Measurements from ENCODE around the gene ARID1A. TPM values are rescaled to one million over a fixed set of nuclear protein-coding genes. Genes with fewer than 3 reads are reported as not detected.

The ARID1A gene
- total RNA-seq, 2 experiments from 2014 or later = 82.4 to 84.9 TPM

DNA sequence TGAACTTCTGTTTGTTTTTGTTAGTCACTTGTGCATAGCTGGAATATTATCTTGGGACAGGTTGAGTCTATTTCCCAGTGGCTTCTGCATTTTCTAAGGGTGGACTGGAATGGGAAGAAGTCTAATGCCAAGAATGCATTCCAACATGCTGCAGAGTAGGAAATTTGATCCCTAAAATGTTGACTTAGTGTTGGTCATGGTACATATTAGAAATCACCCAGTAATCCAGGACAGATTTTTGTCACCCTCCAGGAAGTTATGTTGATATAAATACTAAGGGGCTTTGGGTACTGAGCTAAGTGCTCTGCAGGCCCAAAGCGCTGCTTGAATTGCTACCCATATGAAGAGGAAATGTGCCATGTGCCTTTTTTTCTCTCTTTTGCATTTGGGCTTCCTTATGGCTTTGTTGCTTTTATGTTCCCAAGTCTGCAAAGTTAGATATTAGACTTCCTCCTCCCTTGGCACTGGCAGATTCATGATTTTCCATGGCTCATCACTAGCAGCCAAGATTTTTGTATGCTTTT lies 10.0 kb downstream of the ARID1A start:
- DNase-seq = no peak
- CTCF ChIA-PET = interaction anchor here (1.4 to 11.2 kb wide), 3 partner anchors 22 to 103 kb away, joined by 3 to 126 read pairs (median 36); partner anchors contain the start of gene PIGV
- no peaks in the 10 kb centered on the region for H3K9me3 Mint-ChIP-seq
- POLR2A ChIA-PET = interaction anchor here (0.8 to 6.2 kb wide), 6 partner anchors 8 to 83 kb away, joined by 3 to 46 read pairs (median 10); no protein-coding TSS in a partner anchor
- no peak for ATAC-seq
- H3K4me1 Mint-ChIP-seq (ENCODE audit: low read depth) = peaks cover 38% of the 10 kb centered on the region
- peaks cover 53% of the 10 kb centered on the region for H3K36me3 Mint-ChIP-seq (ENCODE audit: low read depth)
- H3K4me3 Mint-ChIP-seq = peak overlapping the region; percentile 62
- H3K27me3 Mint-ChIP-seq = no peaks in the 10 kb centered on the region
- peak overlapping the region; percentile 85 for H3K27ac Mint-ChIP-seq
- intact Hi-C loops (cut with micrococcal nuclease) = no loop called here
- TF ChIP-seq, protein P1, sequence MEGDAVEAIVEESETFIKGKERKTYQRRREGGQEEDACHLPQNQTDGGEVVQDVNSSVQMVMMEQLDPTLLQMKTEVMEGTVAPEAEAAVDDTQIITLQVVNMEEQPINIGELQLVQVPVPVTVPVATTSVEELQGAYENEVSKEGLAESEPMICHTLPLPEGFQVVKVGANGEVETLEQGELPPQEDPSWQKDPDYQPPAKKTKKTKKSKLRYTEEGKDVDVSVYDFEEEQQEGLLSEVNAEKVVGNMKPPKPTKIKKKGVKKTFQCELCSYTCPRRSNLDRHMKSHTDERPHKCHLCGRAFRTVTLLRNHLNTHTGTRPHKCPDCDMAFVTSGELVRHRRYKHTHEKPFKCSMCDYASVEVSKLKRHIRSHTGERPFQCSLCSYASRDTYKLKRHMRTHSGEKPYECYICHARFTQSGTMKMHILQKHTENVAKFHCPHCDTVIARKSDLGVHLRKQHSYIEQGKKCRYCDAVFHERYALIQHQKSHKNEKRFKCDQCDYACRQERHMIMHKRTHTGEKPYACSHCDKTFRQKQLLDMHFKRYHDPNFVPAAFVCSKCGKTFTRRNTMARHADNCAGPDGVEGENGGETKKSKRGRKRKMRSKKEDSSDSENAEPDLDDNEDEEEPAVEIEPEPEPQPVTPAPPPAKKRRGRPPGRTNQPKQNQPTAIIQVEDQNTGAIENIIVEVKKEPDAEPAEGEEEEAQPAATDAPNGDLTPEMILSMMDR (IDR thresholded peaks at IDR 0.05) = no peak

DNA sequence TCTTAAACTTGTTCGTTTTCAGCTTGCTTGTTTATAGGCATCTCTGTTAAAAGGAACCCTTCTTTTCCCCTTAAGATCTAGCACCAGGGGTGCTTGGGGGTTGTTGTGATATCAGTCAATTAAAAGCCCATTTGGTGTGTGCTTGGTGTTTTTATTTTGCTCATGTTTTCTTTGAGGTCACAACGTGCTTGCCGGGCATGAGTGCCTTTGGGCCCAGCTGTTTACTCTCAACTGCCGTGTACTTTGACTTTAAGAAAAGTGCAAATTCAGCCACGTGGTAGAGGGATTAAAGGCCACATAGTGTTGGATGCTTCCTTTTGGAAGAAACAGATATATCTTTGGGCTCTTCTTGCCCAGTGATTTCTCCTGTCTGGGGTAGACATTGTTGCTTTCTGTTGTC lies 10.5 kb downstream of the ARID1A start:
- no peaks in the 10 kb centered on the region for H3K27me3 Mint-ChIP-seq
- TF ChIP-seq, protein P1 (IDR thresholded peaks at IDR 0.05) = no peak
- CTCF ChIA-PET = interaction anchor here (1.4 to 11.2 kb wide), 2 partner anchors 22 to 82 kb away, joined by 3 to 126 read pairs; partner anchors contain the start of gene PIGV
- H3K9me3 Mint-ChIP-seq = no peaks in the 10 kb centered on the region
- peak overlapping the region; percentile 85 for H3K27ac Mint-ChIP-seq
- ATAC-seq (no peak), DNase-seq (no peak)
- H3K36me3 Mint-ChIP-seq (ENCODE audit: low read depth) = peaks cover 54% of the 10 kb centered on the region
- H3K4me3 Mint-ChIP-seq = peak overlapping the region; percentile 62
- peaks cover 41% of the 10 kb centered on the region for H3K4me1 Mint-ChIP-seq (ENCODE audit: low read depth)
- POLR2A ChIA-PET = interaction anchor here (0.6 to 6.2 kb wide), 11 partner anchors 9 to 164 kb away, joined by 3 to 46 read pairs (median 8); no protein-coding TSS in a partner anchor
- intact Hi-C loops (cut with micrococcal nuclease) = no loop called here

DNA sequence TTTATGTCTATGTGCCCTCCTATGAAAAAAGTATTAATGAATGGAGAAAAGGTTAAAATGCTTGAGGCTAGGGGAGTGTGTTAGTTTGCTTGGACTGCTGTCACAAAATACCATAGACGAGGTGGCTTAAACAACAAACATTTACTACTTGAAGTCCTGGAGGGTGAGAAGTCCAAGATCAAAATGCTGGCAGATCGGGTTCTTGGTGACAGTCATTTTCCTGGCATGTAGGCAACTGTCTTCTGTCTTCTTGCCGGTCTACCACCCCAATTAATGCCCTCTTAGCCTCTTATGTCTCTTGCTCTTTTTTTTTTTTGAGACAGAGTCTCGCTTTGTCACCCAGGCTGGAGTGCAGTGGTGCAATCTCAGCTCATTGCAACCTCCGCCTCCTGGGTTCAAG lies 15.0 kb downstream of the ARID1A start:
- Mint-ChIP-seq H3K4me3 (no peak overlapping the region), H3K27me3 (no peaks in the 10 kb centered on the region), H3K27ac (no peak overlapping the region), H3K36me3 (ENCODE audit: low read depth) (peaks cover 72% of the 10 kb centered on the region), H3K9me3 (no peaks in the 10 kb centered on the region), H3K4me1 (ENCODE audit: low read depth) (peaks cover 76% of the 10 kb centered on the region)
- CTCF ChIA-PET = no interaction called here
- TF ChIP-seq, protein P1 (IDR thresholded peaks at IDR 0.05) = no peak
- ATAC-seq (no peak), DNase-seq (no peak)
- POLR2A ChIA-PET = interaction anchor here (1.2 to 2.9 kb wide), 2 partner anchors 12 to 19 kb away, joined by 4 to 13 read pairs; no protein-coding TSS in a partner anchor
- intact Hi-C loops (cut with micrococcal nuclease) = no loop called here

DNA sequence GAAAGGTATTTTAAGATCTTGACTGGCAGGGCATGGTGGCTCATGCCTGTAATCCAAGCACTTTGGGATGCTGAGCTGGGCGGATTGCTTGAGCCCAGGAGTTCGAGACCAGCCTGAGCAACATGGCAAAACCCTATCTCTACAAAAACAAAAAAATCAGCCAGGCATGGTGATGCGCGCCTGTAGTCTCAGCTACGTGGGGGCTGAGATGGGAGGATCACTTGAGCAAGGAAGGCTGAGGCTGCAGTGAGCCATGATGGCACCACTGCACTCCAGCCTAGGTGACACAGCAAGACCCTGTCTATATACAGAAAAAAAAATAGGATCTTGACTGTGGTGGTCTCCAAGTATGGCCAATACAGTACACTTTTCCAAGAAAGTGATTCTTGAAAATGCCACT lies 16.0 kb downstream of the ARID1A start:
- DNase-seq (no peak), ATAC-seq (no peak)
- Mint-ChIP-seq H3K4me1 (ENCODE audit: low read depth) (peaks cover 75% of the 10 kb centered on the region), H3K36me3 (ENCODE audit: low read depth) (peaks cover 67% of the 10 kb centered on the region), H3K27ac (peak overlapping the region; percentile 57), H3K9me3 (no peaks in the 10 kb centered on the region), H3K4me3 (no peak overlapping the region), H3K27me3 (no peaks in the 10 kb centered on the region)
- CTCF ChIA-PET = no interaction called here
- intact Hi-C loops (cut with micrococcal nuclease) = no loop called here
- POLR2A ChIA-PET = interaction anchor here (2.3 to 2.9 kb wide), 2 partner anchors 13 to 20 kb away, joined by 10 to 13 read pairs; no protein-coding TSS in a partner anchor
- TF ChIP-seq, protein P1 (IDR thresholded peaks at IDR 0.05) = no peak

GRCh38 chr1:26717017-26717491 lies 21.2 kb downstream of the ARID1A start:
- ATAC-seq = no peak
- POLR2A ChIA-PET = interaction anchor here (0.6 to 1.0 kb wide), 3 partner anchors 18 to 71 kb away, joined by 3 read pairs; partner anchors contain the start of gene PIGV
- H3K36me3 Mint-ChIP-seq (ENCODE audit: low read depth) = peaks cover 51% of the 10 kb centered on the region
- DNase-seq = no peak
- intact Hi-C loops (cut with micrococcal nuclease) = no loop called here
- CTCF ChIA-PET = interaction anchor here (0.7 to 1.5 kb wide), 3 partner anchors 12 to 40 kb away, joined by 4 to 5 read pairs (median 4); no protein-coding TSS in a partner anchor
- no peaks in the 10 kb centered on the region for H3K27me3 Mint-ChIP-seq
- TF ChIP-seq, protein P1 (IDR thresholded peaks at IDR 0.05) = no peak
- H3K27ac Mint-ChIP-seq = peak overlapping the region; percentile 6
- H3K9me3 Mint-ChIP-seq = no peaks in the 10 kb centered on the region
- H3K4me3 Mint-ChIP-seq = no peak overlapping the region
- peaks cover 86% of the 10 kb centered on the region for H3K4me1 Mint-ChIP-seq (ENCODE audit: low read depth)
